ENCODE data around the gene DEF6. TPM values are rescaled to one million over a fixed set of nuclear protein-coding genes. Genes with fewer than 3 reads are reported as not detected.
"Not testable (repeated sequence)": the region's sequence is repeated elsewhere in the genome, so short reads cannot be mapped to it uniquely, and the experiment has no call there.

The DEF6 gene
- total RNA-seq, 1 donor from 2014 or later = 6.2 TPM

DNA sequence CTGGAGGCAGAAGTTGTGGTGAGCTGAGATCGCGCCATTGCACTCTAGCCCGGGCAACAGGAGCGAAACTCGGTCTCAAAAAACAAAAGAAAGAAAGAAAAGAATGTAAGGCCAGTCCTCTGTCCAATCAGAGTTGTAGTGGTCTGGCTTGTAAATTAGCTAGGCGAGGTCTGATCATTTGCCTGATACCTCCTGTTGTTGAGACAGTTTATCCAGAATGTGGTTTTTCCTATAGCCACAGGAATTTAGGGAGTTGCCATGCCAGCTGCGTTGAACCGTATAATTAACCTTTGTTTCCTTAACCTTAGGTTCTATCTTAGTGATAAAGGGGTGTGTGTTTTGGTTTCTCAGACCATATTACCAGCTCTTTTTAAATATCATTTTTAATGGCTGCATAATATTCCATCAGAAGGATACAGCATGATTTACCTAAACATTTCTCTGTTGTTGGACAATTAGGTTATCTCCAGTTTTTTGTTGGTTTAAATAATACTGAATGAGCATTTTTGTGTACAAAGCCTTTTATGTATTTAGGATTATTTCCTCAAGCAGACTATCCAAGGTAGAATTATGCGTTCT is 33.0 kb downstream of the DEF6 start:
- Mint-ChIP-seq H3K36me3 (no peaks in the 10 kb centered on the region), H3K27me3 (peaks cover 22% of the 10 kb centered on the region), H3K4me3 (no peak overlapping the region), H3K27ac (no peak overlapping the region), H3K4me1 (ENCODE audit: unreplicated experiment) (peaks cover 6% of the 10 kb centered on the region), H3K9me3 (no peaks in the 10 kb centered on the region)
- DNase-seq (ENCODE audit: extremely low spot score, unreplicated experiment) = peak; percentile 18
- TF ChIP-seq, protein P1, sequence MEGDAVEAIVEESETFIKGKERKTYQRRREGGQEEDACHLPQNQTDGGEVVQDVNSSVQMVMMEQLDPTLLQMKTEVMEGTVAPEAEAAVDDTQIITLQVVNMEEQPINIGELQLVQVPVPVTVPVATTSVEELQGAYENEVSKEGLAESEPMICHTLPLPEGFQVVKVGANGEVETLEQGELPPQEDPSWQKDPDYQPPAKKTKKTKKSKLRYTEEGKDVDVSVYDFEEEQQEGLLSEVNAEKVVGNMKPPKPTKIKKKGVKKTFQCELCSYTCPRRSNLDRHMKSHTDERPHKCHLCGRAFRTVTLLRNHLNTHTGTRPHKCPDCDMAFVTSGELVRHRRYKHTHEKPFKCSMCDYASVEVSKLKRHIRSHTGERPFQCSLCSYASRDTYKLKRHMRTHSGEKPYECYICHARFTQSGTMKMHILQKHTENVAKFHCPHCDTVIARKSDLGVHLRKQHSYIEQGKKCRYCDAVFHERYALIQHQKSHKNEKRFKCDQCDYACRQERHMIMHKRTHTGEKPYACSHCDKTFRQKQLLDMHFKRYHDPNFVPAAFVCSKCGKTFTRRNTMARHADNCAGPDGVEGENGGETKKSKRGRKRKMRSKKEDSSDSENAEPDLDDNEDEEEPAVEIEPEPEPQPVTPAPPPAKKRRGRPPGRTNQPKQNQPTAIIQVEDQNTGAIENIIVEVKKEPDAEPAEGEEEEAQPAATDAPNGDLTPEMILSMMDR (conservative IDR thresholded peaks at IDR 0.05) = no peak

DNA sequence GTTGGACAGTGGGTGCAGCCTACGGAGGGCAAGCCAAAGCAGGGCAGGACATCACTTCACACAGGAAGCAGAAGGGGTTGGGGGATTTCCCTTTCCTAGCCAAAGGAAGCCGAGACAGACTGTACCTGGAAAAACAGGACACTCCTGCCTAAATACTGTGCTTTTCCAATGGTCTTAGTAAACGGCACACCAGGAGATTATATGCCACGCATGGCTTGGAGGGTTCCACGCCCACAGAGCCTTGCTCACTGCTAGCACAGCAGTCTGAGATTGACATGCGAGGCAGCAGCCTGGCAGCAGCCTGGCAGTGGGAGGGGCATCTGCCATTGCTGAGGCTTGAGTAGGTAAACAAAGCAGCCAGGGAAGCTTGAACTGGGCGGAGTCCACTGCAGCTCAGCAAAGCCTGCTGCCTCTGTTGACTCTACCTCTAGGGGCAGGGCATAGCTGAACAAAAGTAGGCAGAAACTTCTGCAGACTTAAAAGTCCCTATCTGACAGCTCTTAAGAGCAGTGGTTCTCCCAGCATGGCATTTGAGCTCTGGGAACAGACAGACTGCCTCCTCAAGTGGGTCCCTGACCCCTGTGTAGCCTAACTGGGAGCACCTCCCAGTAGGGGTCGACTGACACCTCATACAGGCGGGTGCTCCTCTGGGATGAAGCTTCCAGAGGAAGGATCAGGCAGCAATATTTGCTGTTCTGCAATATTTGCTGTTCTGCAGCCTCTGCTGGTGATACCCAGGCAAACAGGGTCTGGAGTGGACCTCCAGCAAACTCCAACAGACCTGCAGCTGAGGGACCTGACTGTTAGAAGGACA is 34.7 kb downstream of the DEF6 start:
- H3K4me3 Mint-ChIP-seq; H3K27ac Mint-ChIP-seq; H3K36me3 Mint-ChIP-seq; DNase-seq (ENCODE audit: extremely low spot score, unreplicated experiment); H3K4me1 Mint-ChIP-seq (ENCODE audit: unreplicated experiment); H3K9me3 Mint-ChIP-seq: not testable (repeated sequence)
- TF ChIP-seq, protein P1 (conservative IDR thresholded peaks at IDR 0.05) = peak; percentile 30
- peaks cover 32% of the 10 kb centered on the region for H3K27me3 Mint-ChIP-seq

DNA sequence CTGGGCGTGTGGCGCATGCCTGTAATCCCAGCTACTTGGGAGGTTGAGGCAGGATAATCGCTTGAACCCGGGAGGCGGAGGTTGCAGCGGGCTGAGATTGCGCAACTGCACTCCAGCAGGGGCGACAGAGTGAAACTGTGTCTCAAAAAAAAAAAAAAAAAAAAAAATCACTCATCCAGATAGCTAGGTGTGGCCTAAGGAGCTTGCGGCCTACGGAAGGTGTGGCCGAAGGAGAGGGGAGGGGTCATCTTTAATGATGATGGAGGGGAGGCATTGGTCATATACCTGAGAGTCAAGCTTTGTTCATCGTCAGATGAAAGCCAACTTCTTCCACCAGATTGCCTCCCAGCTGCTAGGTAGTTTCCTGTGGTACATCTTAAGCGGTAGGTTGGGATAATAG is 43.9 kb downstream of the DEF6 start:
- Mint-ChIP-seq H3K4me3 (peak overlapping the region; percentile 96), H3K9me3 (no peaks in the 10 kb centered on the region), H3K27ac (peak overlapping the region; percentile 91), H3K4me1 (ENCODE audit: unreplicated experiment) (peaks cover 26% of the 10 kb centered on the region), H3K27me3 (peaks cover 17% of the 10 kb centered on the region), H3K36me3 (no peaks in the 10 kb centered on the region)
- no peak for DNase-seq (ENCODE audit: extremely low spot score, unreplicated experiment)
- TF ChIP-seq, protein P1 (conservative IDR thresholded peaks at IDR 0.05) = no peak

DNA sequence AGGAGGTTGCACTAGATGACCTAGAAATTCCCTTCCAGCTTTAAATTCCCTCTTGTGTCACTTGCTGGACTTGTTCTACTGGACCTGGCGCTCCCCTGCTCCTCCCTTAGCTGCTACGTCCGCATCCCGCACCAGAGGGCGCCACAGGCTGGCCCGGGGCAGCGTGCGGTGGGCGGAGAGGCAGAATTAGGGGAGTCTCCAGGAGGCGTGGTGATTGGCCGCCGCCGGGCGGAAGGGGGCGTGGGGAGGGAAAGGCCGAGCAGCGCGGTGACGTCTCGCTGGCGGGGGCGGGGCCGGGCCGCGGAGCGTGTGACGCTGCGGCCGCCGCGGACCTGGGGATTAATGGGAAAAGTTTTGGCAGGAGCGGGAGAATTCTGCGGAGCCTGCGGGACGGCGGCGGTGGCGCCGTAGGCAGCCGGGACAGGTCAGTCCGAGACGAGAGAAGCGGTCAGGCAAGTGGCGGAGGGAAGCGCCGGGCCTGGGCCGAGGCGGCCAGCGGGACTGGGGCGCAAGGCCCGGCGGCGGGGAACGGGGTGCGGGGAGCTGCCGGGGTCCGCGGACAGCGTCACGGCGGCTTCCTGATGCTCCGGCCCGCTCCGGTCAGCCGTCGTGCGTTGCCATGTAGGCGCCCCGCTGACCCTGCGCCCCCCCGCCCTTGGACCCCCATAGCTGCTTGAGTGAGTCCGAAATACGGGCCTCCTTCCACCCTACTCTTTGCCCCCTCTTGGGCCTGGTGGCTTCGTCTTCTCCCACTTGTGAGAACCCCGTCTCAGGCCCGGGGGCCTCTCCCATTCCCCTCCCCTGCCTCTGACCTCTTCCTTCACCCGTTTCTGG is 44.9 kb downstream of the DEF6 start, which contains the start of gene PPARD:
PPARD (plus strand) TSS at position 301 of the 834 bp plus-strand sequence. CDS start 68,530 bp downstream, outside the sequence.
- Mint-ChIP-seq H3K4me3 (peak within 1 kb of the TSS; percentile 96), H3K4me1 (ENCODE audit: unreplicated experiment) (peaks cover 26% of the 10 kb centered on the region), H3K27ac (peak within 1 kb of the TSS; percentile 91), H3K27me3 (peaks cover 8% of the 10 kb centered on the region), H3K36me3 (no peaks in the 10 kb centered on the region), H3K9me3 (no peaks in the 10 kb centered on the region)
- peak; percentile 99 for DNase-seq (ENCODE audit: extremely low spot score, unreplicated experiment)
- TF ChIP-seq, protein P1 (conservative IDR thresholded peaks at IDR 0.05) = peak; percentile 98

- H3K9me3 Mint-ChIP-seq = no peaks in the 10 kb centered on the region
- H3K36me3 Mint-ChIP-seq = peaks cover 3% of the 10 kb centered on the region
- H3K4me1 Mint-ChIP-seq (ENCODE audit: unreplicated experiment) = peaks cover 29% of the 10 kb centered on the region
- H3K4me3 Mint-ChIP-seq = peak overlapping the region; percentile 96
- peaks cover 4% of the 10 kb centered on the region for H3K27me3 Mint-ChIP-seq
- peak overlapping the region; percentile 91 for H3K27ac Mint-ChIP-seq
- DNase-seq (ENCODE audit: extremely low spot score, unreplicated experiment) = no peak
- TF ChIP-seq, protein P1 (conservative IDR thresholded peaks at IDR 0.05) = no peak
Measured at GRCh38 chr6:35343092-35343834, 45.6 kb downstream of the DEF6 start.

Data from type B pancreatic cell (in vitro differentiated cells).